ENCODE data around the gene FBXL14. TPM values are rescaled to one million over a fixed set of nuclear protein-coding genes. Genes with fewer than 3 reads are reported as not detected.

The FBXL14 gene
- total and polyA plus RNA-seq, 2 of the 13 experiments (the other 11 are each of a cell fraction or from before 2014, with no cell fraction given): 7.0 to 7.4 TPM

DNA sequence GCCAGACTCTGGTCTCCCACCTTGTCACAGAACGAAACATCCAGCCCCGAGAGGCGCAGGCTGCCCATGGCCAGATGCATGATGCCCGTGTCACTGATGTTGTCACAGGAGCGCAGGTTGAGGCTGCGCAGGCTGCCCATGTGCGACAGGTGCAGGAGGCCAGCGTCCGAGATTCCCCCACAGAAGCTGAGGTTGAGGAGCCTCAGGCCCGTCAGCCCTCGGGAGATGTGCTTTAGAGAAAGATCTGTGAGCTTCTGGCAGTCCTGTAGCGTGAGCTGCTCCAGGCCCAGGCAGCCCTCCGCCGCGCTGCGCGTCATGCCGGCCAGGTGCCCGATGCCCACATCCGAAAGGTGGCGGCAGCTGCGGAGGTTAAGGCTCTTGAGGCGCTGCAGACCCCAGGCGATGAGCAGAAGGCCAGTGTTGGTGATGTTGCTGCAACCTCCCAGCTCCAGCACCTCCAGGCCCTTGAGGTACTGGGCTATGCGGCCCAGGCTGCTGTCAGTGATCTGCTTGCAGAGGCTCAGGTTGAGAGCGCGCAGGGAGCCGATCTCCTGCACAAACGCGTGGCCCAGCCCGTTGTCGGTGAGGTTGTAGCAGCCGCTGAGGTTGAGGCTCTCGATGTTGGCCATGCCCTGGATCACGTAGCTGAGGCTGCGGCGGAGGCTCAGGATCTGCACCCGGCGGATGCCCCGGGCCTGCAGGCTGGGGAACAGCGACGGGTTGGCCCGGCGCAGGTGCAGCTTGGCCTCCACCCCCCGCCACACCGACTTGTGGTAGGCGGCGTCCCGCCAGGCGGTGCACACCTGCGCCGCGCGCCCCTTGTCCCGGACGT is 991 bp downstream of the FBXL14 start (continued):
- TF ChIP-seq, protein P1, sequence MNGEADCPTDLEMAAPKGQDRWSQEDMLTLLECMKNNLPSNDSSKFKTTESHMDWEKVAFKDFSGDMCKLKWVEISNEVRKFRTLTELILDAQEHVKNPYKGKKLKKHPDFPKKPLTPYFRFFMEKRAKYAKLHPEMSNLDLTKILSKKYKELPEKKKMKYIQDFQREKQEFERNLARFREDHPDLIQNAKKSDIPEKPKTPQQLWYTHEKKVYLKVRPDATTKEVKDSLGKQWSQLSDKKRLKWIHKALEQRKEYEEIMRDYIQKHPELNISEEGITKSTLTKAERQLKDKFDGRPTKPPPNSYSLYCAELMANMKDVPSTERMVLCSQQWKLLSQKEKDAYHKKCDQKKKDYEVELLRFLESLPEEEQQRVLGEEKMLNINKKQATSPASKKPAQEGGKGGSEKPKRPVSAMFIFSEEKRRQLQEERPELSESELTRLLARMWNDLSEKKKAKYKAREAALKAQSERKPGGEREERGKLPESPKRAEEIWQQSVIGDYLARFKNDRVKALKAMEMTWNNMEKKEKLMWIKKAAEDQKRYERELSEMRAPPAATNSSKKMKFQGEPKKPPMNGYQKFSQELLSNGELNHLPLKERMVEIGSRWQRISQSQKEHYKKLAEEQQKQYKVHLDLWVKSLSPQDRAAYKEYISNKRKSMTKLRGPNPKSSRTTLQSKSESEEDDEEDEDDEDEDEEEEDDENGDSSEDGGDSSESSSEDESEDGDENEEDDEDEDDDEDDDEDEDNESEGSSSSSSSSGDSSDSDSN (CRISPR knock-in tag; IDR thresholded peaks at IDR 0.05): peak; percentile 90
- TF ChIP-seq, protein P2, sequence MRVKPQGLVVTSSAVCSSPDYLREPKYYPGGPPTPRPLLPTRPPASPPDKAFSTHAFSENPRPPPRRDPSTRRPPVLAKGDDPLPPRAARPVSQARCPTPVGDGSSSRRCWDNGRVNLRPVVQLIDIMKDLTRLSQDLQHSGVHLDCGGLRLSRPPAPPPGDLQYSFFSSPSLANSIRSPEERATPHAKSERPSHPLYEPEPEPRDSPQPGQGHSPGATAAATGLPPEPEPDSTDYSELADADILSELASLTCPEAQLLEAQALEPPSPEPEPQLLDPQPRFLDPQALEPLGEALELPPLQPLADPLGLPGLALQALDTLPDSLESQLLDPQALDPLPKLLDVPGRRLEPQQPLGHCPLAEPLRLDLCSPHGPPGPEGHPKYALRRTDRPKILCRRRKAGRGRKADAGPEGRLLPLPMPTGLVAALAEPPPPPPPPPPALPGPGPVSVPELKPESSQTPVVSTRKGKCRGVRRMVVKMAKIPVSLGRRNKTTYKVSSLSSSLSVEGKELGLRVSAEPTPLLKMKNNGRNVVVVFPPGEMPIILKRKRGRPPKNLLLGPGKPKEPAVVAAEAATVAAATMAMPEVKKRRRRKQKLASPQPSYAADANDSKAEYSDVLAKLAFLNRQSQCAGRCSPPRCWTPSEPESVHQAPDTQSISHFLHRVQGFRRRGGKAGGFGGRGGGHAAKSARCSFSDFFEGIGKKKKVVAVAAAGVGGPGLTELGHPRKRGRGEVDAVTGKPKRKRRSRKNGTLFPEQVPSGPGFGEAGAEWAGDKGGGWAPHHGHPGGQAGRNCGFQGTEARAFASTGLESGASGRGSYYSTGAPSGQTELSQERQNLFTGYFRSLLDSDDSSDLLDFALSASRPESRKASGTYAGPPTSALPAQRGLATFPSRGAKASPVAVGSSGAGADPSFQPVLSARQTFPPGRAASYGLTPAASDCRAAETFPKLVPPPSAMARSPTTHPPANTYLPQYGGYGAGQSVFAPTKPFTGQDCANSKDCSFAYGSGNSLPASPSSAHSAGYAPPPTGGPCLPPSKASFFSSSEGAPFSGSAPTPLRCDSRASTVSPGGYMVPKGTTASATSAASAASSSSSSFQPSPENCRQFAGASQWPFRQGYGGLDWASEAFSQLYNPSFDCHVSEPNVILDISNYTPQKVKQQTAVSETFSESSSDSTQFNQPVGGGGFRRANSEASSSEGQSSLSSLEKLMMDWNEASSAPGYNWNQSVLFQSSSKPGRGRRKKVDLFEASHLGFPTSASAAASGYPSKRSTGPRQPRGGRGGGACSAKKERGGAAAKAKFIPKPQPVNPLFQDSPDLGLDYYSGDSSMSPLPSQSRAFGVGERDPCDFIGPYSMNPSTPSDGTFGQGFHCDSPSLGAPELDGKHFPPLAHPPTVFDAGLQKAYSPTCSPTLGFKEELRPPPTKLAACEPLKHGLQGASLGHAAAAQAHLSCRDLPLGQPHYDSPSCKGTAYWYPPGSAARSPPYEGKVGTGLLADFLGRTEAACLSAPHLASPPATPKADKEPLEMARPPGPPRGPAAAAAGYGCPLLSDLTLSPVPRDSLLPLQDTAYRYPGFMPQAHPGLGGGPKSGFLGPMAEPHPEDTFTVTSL (CRISPR knock-in tag; IDR thresholded peaks at IDR 0.05; ENCODE audit: borderline replicate concordance): no peak
- no peak for TF ChIP-seq NFE2 (CRISPR knock-in tag; IDR thresholded peaks at IDR 0.05)
- no peak for TF ChIP-seq POLR2G (IDR thresholded peaks at IDR 0.05; ENCODE audit: low read depth, low read length)
- TF ChIP-seq POGK (CRISPR knock-in tag; conservative IDR thresholded peaks at IDR 0.05): 0 out of 2 replicates have a peak, but pooled peaks have one; percentile 43
- TF ChIP-seq NRL (CRISPR knock-in tag; IDR thresholded peaks at IDR 0.05; ENCODE audit: borderline replicate concordance): peak; percentile 17; the same call in 1 of the 2 replicates
- 0 out of 2 replicates have a peak, but pooled peaks have one; percentile 43 for TF ChIP-seq ZHX1 (CRISPR knock-in tag; IDR thresholded peaks at IDR 0.05; ENCODE audit: low read depth)
- TF ChIP-seq, protein P3, sequence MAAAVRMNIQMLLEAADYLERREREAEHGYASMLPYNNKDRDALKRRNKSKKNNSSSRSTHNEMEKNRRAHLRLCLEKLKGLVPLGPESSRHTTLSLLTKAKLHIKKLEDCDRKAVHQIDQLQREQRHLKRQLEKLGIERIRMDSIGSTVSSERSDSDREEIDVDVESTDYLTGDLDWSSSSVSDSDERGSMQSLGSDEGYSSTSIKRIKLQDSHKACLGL (CRISPR knock-in tag; IDR thresholded peaks at IDR 0.05): peak; percentile 56; the same call in 1 of the 2 replicates
- TF ChIP-seq SAP130 (CRISPR knock-in tag; IDR thresholded peaks at IDR 0.05; ENCODE audit: low read depth): peak; percentile 47
- TF ChIP-seq, protein P4, sequence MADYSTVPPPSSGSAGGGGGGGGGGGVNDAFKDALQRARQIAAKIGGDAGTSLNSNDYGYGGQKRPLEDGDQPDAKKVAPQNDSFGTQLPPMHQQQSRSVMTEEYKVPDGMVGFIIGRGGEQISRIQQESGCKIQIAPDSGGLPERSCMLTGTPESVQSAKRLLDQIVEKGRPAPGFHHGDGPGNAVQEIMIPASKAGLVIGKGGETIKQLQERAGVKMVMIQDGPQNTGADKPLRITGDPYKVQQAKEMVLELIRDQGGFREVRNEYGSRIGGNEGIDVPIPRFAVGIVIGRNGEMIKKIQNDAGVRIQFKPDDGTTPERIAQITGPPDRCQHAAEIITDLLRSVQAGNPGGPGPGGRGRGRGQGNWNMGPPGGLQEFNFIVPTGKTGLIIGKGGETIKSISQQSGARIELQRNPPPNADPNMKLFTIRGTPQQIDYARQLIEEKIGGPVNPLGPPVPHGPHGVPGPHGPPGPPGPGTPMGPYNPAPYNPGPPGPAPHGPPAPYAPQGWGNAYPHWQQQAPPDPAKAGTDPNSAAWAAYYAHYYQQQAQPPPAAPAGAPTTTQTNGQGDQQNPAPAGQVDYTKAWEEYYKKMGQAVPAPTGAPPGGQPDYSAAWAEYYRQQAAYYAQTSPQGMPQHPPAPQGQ (CRISPR knock-in tag; IDR thresholded peaks at IDR 0.05; ENCODE audit: borderline replicate concordance): no peak
- TF ChIP-seq ATF1 (CRISPR knock-in tag; IDR thresholded peaks at IDR 0.05): no peak

All from HepG2 (cell line).